Neuron (in vitro differentiated cells): ENCODE measurements around the gene NAMPT.
"Not testable (repeated sequence)": the region's sequence is repeated elsewhere in the genome, so short reads cannot be mapped to it uniquely, and the experiment has no call there.

Experiments used
- H2AFZ ChIP-seq: one replicate; pipeline ENCODE4 v1.6.1; 2013; ENCODE audit warnings: low read depth, mild to moderate bottlenecking, inconsistent platforms, low read length, moderate library complexity
- H3K27me3 ChIP-seq: one replicate; pipeline ENCODE4 v1.6.1; 2013; ENCODE audit warnings: low read length; ENCODE audit not compliant: insufficient read depth
- H3K36me3 ChIP-seq: one replicate; pipeline ENCODE4 v1.6.1; 2013; ENCODE audit warnings: low read length; ENCODE audit not compliant: insufficient read depth
- H3K4me1 ChIP-seq: one replicate; pipeline ENCODE4 v1.6.1; 2013; ENCODE audit warnings: low read length; ENCODE audit not compliant: insufficient read depth
- H3K4me3 ChIP-seq: 2 replicates; pipeline ENCODE4 v1.5.1; 2013; ENCODE audit warnings: mild to moderate bottlenecking, low read length, moderate library complexity
- H3K9me3 ChIP-seq: one replicate; pipeline ENCODE4 v1.6.1; 2013; ENCODE audit warnings: low read length

NAMPT gene

GRCh38 chr7:106225856-106226255, 58.9 kb downstream of the NAMPT start:
- no peaks in the 10 kb centered on the region for H3K27me3 ChIP-seq
- no peaks in the 10 kb centered on the region for H3K9me3 ChIP-seq

GRCh38 chr7:106224797-106225196, 60.0 kb downstream of the NAMPT start:
- no peaks in the 10 kb centered on the region for H3K27me3 ChIP-seq
- no peaks in the 10 kb centered on the region for H3K36me3 ChIP-seq
- no peaks in the 10 kb centered on the region for H3K4me1 ChIP-seq

More at GRCh38 chr7:106225856-106226255, 58.9 kb downstream of the NAMPT start:
- Histone ChIP-seq H3K4me1 (no peaks in the 10 kb centered on the region), H3K36me3 (no peaks in the 10 kb centered on the region), H3K4me3 (no peak overlapping the region), H2AFZ (no peak overlapping the region)

GRCh38 chr7:106223156-106223555, 61.6 kb downstream of the NAMPT start:
- no peaks in the 10 kb centered on the region for H3K4me1 ChIP-seq
- H3K4me3 ChIP-seq = no peak overlapping the region
- no peak overlapping the region for H2AFZ ChIP-seq
- H3K9me3 ChIP-seq = no peaks in the 10 kb centered on the region
- no peaks in the 10 kb centered on the region for H3K36me3 ChIP-seq
- no peaks in the 10 kb centered on the region for H3K27me3 ChIP-seq

More at GRCh38 chr7:106224797-106225196, 60.0 kb downstream of the NAMPT start:
- H3K4me3 ChIP-seq = no peak overlapping the region
- no peaks in the 10 kb centered on the region for H3K9me3 ChIP-seq
- no peak overlapping the region for H2AFZ ChIP-seq

GRCh38 chr7:106222545-106222944, 62.2 kb downstream of the NAMPT start:
- Histone ChIP-seq H2AFZ (no peak overlapping the region), H3K9me3 (no peaks in the 10 kb centered on the region), H3K36me3 (no peaks in the 10 kb centered on the region), H3K27me3 (no peaks in the 10 kb centered on the region), H3K4me3 (no peak overlapping the region), H3K4me1 (no peaks in the 10 kb centered on the region)

DNA sequence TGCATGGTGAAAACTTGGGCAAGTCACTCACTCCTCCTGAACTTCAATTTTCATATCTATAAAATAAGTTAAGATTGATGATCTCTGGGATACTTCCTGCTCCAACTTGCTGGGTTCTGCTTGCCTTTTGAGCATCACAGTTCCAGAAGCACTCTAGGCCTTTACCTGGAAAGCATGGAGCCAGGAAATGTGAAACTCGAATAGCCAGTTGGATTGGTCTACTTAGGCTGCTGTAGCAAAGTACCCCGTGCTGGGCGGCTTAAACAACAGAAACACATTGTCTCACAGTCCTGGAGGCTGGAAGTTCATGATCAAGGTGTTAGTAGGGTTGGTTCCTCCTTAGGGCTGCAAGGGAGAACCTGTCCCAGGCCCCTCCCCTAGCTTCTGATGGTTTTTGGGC, 64.5 kb downstream of the NAMPT start:
- no peaks in the 10 kb centered on the region for H3K9me3 ChIP-seq
- H2AFZ ChIP-seq = no peak overlapping the region
- no peaks in the 10 kb centered on the region for H3K36me3 ChIP-seq
- H3K4me1 ChIP-seq = no peaks in the 10 kb centered on the region
- H3K4me3 ChIP-seq = no peak overlapping the region
- H3K27me3 ChIP-seq = no peaks in the 10 kb centered on the region

GRCh38 chr7:106219170-106219569, 65.6 kb downstream of the NAMPT start:
- H3K9me3 ChIP-seq = no peaks in the 10 kb centered on the region
- H3K27me3 ChIP-seq = no peaks in the 10 kb centered on the region
- no peak overlapping the region for H2AFZ ChIP-seq
- H3K4me3 ChIP-seq = no peak overlapping the region
- no peaks in the 10 kb centered on the region for H3K4me1 ChIP-seq
- no peaks in the 10 kb centered on the region for H3K36me3 ChIP-seq

DNA sequence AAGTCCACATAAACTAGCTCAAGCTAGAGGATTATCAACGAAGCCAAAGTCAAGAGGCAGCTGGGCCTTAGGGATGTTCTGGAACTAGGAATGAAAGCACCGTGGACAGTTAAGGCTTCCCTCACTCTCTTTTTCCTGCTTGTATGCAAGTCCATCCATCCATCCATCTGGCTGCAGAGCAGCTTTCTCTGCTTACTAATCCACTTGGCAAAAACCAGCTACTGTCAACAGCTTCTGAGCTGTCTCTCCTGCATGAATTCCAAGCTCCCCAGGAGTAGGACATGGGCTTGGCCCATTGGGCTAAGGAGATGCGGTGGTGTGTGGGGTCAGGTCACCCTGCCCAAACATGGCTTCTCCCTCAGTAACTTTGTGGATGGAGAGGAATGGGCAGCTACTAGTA, 66.2 kb downstream of the NAMPT start:
- Histone ChIP-seq H3K4me3 (no peak overlapping the region), H3K27me3 (no peaks in the 10 kb centered on the region), H3K4me1 (no peaks in the 10 kb centered on the region), H2AFZ (no peak overlapping the region), H3K36me3 (no peaks in the 10 kb centered on the region), H3K9me3 (no peaks in the 10 kb centered on the region)

- Histone ChIP-seq H3K27me3 (no peaks in the 10 kb centered on the region), H2AFZ (no peak overlapping the region), H3K4me1 (no peaks in the 10 kb centered on the region), H3K36me3 (no peaks in the 10 kb centered on the region), H3K4me3 (no peak overlapping the region), H3K9me3 (no peaks in the 10 kb centered on the region)
Observed at GRCh38 chr7:106216923-106217542, 67.8 kb downstream of the NAMPT start.

DNA sequence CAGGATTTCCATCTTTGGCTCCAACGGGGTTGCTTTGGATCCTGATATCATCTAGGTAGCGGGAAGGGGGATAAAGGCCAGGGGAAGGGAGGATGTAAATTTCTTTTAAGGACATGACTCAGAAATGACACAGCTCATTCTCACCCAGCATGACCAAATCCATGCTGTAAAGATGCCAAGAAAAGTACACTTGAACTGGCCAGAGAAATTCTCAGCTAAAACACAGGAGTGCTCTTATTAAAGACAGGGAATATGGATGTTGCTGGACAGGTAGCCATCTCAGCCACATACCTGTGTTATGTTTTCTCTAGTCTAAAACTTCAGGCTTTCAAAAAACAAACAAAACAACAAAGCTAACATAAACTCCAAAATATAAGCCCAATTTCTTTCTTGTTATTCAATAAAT, 68.3 kb downstream of the NAMPT start:
- H3K9me3 ChIP-seq = no peaks in the 10 kb centered on the region
- H3K4me3 ChIP-seq = no peak overlapping the region
- H3K27me3 ChIP-seq = no peaks in the 10 kb centered on the region
- no peaks in the 10 kb centered on the region for H3K36me3 ChIP-seq
- no peak overlapping the region for H2AFZ ChIP-seq
- H3K4me1 ChIP-seq = no peaks in the 10 kb centered on the region

DNA sequence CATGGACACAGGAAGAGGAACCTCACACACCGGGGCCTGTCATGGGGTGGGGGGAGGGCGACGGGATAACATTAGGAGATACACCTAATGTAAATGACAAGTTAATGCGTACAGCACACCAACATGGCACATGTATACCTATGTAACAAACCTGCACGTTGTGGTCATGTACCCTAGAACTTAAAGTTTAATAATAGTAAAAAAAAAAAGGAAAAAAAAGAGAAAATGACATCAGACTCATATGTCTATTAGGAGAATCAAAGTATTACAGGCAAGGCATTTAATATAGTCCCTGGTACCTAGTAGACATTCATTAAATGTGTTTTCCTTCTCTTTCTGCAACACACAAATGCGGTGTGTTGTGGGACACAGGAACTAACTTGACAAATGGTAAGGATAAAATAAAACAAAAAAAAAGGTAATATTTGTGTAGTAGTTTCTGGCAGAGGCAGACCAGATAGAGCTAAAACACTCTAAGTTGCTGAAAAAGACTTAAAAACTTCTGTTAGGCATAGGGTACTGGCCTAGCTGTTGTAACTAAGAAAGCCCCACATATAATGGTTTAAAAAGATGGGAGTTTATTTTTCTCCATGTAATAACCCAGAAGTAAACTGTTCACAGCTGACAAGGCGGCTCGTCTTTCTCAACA, 68.8 kb downstream of the NAMPT start:
- H2AFZ ChIP-seq = no peak overlapping the region
- H3K27me3 ChIP-seq = no peaks in the 10 kb centered on the region
- no peaks in the 10 kb centered on the region for H3K9me3 ChIP-seq
- H3K4me1 ChIP-seq = no peaks in the 10 kb centered on the region
- H3K36me3 ChIP-seq = no peaks in the 10 kb centered on the region
- no peak overlapping the region for H3K4me3 ChIP-seq

- not testable (repeated sequence) for H3K27me3 ChIP-seq, H3K9me3 ChIP-seq, H3K4me3 ChIP-seq, H3K4me1 ChIP-seq, H2AFZ ChIP-seq, H3K36me3 ChIP-seq
Observed at GRCh38 chr7:106208944-106209343, 75.8 kb downstream of the NAMPT start.

DNA sequence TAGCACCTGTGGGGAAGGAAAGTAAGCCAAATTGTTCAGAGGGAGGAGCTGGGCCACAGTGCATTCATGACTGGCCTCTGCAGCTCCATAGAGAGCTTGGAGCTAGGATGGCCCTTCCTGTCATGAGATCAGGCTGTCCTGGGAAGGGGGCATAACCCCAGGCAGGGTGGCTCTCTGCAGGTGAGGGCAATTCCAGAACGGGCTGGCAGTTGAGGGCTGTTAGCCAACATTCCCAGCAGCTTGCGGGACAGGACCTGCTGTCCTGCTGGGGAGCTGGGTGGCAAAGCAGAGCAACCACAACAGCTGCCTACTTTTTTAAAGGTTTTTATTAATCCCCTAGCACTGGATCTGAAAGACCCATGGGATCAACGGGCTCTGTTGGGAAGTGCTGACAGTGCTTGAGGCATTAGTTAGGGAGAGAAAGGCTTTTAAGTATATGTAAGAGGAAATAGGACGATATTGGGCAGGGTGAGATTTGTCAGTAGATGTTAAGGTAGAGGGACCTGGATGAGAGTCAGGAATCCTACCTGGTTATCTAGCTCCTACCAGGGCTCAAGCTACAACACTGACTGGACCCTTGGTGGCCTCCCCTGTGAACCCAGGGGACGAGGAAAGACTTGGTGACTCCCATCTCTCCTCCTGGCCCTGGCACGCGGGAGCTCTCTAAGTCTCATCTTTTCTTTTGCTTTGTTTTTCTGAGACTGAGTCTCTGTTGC, 77.8 kb downstream of the NAMPT start:
- H3K4me3 ChIP-seq = no peak overlapping the region
- H3K27me3 ChIP-seq = no peaks in the 10 kb centered on the region
- no peaks in the 10 kb centered on the region for H3K9me3 ChIP-seq
- H3K36me3 ChIP-seq = no peaks in the 10 kb centered on the region
- H2AFZ ChIP-seq = no peak overlapping the region
- no peaks in the 10 kb centered on the region for H3K4me1 ChIP-seq

DNA sequence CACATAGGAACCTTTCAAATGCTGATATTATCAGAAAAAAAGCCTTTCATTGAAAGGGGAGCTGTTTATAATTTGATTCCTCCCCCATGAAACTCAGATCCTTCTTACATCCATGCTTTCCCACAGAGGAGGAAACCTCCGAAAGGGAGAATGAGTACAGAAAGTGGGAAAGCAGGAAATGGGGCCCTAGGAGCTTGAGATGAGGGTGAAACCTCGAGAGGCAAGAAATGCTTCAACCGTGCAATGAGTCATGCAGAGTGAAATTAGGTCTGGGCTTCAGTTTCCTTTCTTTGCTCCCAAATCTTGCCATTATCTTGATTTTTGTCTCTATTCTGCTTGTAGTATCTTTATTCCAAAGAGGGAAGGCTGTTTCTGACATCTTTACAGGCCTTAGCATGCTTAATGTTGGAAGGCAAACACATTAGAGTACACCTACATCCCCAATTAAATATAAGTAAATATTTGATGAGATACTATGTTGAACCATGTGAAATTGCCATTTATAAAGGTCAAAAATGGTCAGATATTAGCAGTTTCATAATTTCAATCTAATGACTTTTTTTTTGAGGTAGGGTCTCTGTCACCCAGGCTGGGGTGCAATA, 79.1 kb downstream of the NAMPT start:
- no peaks in the 10 kb centered on the region for H3K9me3 ChIP-seq

More for the DNA sequence above, 79.1 kb downstream of the NAMPT start:
- no peak overlapping the region for H3K4me3 ChIP-seq
- no peak overlapping the region for H2AFZ ChIP-seq
- no peaks in the 10 kb centered on the region for H3K27me3 ChIP-seq
- H3K4me1 ChIP-seq = no peaks in the 10 kb centered on the region
- no peaks in the 10 kb centered on the region for H3K36me3 ChIP-seq
